Measurements from ENCODE around the gene GASK1A. TPM values are rescaled to one million over a fixed set of nuclear protein-coding genes. Genes with fewer than 3 reads are reported as not detected.

GASK1A gene
- total and polyA plus RNA-seq, 2 donors (not counting 3 experiments of a cell fraction or from before 2014, with no cell fraction given) = 0.04 TPM; not detected in 1

DNA sequence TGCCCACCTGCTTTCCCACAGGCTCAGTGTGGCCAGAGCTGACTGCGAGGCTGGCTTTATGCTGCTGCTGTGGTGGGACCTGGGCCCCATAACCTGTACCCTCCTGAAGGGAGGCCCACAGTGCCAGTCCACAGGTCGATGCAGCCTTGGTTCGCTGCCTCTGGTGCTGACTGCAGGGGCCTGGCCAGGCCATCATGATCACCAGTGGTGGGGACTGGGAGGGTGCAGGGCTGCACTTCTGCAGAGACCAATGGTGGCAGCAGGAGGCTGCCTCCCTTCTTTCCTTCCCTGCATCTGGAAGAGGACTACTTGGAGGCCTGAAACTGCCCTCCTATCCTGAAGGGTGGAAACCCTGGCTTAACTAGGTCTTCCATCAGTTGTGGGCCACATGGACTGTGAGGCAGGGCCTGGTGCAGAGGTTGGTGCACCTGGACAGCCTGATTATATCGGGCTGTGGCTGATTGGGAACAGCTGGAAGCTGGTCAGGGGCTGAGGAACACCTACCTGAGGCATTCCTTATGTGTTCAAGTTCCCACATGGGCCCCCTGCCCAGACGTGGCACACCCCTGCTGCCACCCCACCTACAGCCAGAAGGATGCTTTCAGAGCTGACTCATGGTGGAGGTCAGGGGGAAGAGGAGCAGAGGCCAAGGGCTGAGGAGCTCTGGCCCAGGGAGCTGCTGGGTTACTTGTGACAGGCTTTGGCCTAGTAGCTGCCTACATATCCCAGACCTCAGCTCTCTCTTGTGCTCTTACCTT is 97.0 kb downstream of the GASK1A start:
- Histone ChIP-seq H3K9me3 (replicated peaks; ENCODE audit: control insufficient read depth, insufficient read depth, low read length) (no peaks in the 10 kb centered on the region), H3K9ac (replicated peaks; ENCODE audit: extremely low read depth, insufficient read depth, low read length) (no peak overlapping the region), H3K4me3 (replicated peaks in 1 of 3; ENCODE audit: insufficient read depth in 1 of 3, low read depth in 1 of 3, low read length in 3 of 3) (no peak overlapping the region), H2AFZ (ENCODE audit: low read depth, low read length) (no peak overlapping the region), H3K27me3 (ENCODE audit: control insufficient read depth in 2 of 2, insufficient read depth in 2 of 2, low read length in 2 of 2) (peaks cover 0 to 2% of the 10 kb centered on the region in 2 experiments), H3K27ac (ENCODE audit: insufficient read depth, low read depth, low read length) (no peak overlapping the region), H3K4me2 (ENCODE audit: insufficient read depth, low read length) (no peak overlapping the region), H3K9me1 (replicated peaks; ENCODE audit: control insufficient read depth, extremely low read depth, insufficient read depth, low read length) (no peaks in the 10 kb centered on the region), H4K20me1 (replicated peaks; ENCODE audit: control insufficient read depth, extremely low read depth, insufficient read depth, low read length) (no peaks in the 10 kb centered on the region), H3K36me3 (ENCODE audit: control insufficient read depth in 2 of 2, extremely low read depth in 1 of 2, insufficient read depth in 2 of 2, low read length in 2 of 2) (peaks cover 0 to 2% of the 10 kb centered on the region in 2 experiments), H3K79me2 (ENCODE audit: control insufficient read depth, insufficient read depth, low read length) (no peaks in the 10 kb centered on the region), H3K4me1 (ENCODE audit: control insufficient read depth, extremely low read depth, insufficient read depth, low read length) (no peaks in the 10 kb centered on the region)
- TF ChIP-seq, protein P1, sequence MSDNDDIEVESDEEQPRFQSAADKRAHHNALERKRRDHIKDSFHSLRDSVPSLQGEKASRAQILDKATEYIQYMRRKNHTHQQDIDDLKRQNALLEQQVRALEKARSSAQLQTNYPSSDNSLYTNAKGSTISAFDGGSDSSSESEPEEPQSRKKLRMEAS (IDR thresholded peaks at IDR 0.05; ENCODE audit: insufficient read depth, insufficient read length) = no peak
- TF ChIP-seq EZH2 (IDR thresholded peaks at IDR 0.05; ENCODE audit: borderline replicate concordance, low read depth, low read length, severe bottlenecking) (no peak), JUN (IDR thresholded peaks at IDR 0.05; ENCODE audit: borderline replicate concordance, insufficient read depth, insufficient read length, low read depth) (no peak), GATA2 (IDR thresholded peaks at IDR 0.05; ENCODE audit: insufficient read depth, insufficient read length, low read depth, low read length) (no peak), POLR2AphosphoS5 (IDR thresholded peaks at IDR 0.05; ENCODE audit: insufficient read depth, low read depth, low read length) (no peak), MYC (IDR thresholded peaks at IDR 0.05; ENCODE audit: low read depth, low read length) (no peak), FOS (IDR thresholded peaks at IDR 0.05; ENCODE audit: borderline replicate concordance, insufficient read depth, low read length) (no peak), POLR2A (IDR thresholded peaks at IDR 0.05; ENCODE audit: low read depth, low read length) (no peak)
- TF ChIP-seq, protein P2, sequence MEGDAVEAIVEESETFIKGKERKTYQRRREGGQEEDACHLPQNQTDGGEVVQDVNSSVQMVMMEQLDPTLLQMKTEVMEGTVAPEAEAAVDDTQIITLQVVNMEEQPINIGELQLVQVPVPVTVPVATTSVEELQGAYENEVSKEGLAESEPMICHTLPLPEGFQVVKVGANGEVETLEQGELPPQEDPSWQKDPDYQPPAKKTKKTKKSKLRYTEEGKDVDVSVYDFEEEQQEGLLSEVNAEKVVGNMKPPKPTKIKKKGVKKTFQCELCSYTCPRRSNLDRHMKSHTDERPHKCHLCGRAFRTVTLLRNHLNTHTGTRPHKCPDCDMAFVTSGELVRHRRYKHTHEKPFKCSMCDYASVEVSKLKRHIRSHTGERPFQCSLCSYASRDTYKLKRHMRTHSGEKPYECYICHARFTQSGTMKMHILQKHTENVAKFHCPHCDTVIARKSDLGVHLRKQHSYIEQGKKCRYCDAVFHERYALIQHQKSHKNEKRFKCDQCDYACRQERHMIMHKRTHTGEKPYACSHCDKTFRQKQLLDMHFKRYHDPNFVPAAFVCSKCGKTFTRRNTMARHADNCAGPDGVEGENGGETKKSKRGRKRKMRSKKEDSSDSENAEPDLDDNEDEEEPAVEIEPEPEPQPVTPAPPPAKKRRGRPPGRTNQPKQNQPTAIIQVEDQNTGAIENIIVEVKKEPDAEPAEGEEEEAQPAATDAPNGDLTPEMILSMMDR (IDR thresholded peaks at IDR 0.05; ENCODE audit: extremely low read depth in 1 of 2, insufficient read depth in 1 of 2, low read depth in 1 of 2, low read length in 2 of 2) = no peak
- DNase-seq (ENCODE audit: low read depth, low spot score) = no peak
- ChIA-PET CTCF (no interaction called here), POLR2A (no interaction called here)
- dilution Hi-C loops (cut with MboI; ENCODE audit: extremely low pct_ligation_motif_present, low sequenced_read_pairs) = no loop called here
- FAIRE-seq = no peak
- no TSS peak for BruUV-seq (replicated peaks)
- intact Hi-C loops (cut with micrococcal nuclease) = no loop called here

Data from endothelial cell of umbilical vein (primary cell).